Activated CD4-positive, alpha-beta T cell treated with anti-CD3 and anti-CD28 coated beads, Interleukin-2, amount 50 U/mL, for 24 hours (primary cell): ENCODE data around the gene ZSWIM9.

Experiments
- DNase-seq, 2 donors: peaks; one replicate each; pipeline ENCODE4 v3.0.0-alpha.2; 2020; ENCODE audit warnings: low read depth in 1 of 2, low spot score in 1 of 2

ZSWIM9 gene

GRCh38 chr19:48174445-48175030, 4.1 kb downstream of the ZSWIM9 start:
- no peak for DNase-seq

- no peak for DNase-seq
Observed at GRCh38 chr19:48175578-48175977, 5.1 kb downstream of the ZSWIM9 start.

GRCh38 chr19:48176226-48176625, 5.7 kb downstream of the ZSWIM9 start:
- DNase-seq = no peak

GRCh38 chr19:48181505-48181904, 11.0 kb downstream of the ZSWIM9 start:
- DNase-seq = no peak

DNA sequence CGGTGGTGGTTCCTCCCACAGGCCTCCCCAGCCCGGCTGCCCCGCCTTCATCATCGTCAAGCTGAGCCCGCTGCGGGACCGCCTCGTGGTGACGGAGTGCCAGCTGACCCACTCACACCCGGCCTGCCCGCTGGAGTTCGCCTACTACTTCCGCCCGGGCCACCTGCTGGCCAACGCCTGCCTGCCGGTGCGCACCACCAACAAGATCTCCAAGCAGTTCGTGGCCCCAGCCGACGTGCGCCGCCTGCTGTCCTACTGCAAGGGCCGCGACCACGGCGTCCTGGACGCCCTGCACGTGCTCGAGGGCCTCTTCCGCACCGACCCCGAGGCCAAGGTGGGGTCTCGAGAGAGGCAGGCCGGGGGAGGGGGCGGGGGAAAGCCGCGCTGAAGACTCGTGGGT, 12.0 kb downstream of the ZSWIM9 start:
- DNase-seq = no peak

DNA sequence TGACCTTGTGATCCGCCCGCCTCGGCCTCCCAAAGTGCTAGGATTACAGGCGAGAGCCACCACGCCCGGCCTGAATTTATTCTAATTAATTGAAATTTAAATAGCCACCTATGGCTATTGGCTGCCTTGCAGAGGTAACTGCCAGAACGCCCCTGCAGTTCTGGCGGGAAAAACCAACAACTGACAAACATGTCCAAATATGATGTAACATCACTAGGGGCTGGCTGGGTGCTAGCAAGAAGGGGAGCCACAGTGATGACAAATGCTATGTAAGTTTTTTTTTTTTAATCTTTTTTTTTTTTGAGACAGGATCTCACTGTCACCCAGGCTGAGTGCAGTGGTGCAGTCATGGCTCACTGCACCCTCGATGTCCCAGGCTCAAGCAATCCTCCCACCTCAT, 12.9 kb downstream of the ZSWIM9 start:
- no peak for DNase-seq

DNA sequence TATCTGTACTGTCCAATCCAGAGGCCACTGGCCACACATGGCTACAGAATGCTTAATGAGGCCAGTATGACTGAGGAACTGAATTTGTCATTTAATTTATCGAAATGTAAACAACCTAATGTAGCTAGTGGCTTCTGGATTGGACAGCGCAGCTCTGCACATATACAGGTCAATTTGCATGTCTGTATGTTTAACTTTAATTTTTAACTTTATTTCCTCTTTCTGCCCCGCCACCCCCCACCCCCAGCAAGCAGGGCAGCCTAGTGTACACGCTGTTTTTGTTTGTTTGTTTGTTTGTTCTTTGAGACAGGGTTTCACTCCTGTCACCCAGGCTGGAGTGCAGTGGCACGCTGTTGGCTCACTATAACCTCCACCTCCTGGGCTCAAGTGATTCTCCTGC, 15.5 kb downstream of the ZSWIM9 start:
- DNase-seq = no peak

DNA sequence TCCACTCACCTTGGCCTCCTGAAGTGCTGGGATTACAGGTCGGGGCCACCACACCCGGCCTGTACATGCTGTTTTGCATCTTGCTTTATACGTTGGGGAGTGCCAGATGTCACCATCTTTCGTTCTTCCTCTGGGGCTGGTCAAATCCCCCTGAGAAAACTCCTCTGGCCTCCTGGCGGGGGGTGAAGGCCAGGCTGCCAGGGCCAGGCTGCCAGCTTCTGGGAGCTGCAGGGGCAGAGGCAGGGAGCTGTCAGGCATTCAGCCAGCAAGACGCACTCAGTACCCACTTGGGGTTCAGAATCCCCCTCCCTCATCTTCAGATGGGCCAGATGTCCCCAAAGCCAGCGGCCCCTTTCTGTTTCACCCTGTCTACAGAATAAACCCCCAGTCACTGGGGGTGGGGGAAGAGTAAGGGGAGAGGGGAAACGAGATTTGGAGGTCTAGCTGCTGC, 16.1 kb downstream of the ZSWIM9 start:
- no peak for DNase-seq

DNA sequence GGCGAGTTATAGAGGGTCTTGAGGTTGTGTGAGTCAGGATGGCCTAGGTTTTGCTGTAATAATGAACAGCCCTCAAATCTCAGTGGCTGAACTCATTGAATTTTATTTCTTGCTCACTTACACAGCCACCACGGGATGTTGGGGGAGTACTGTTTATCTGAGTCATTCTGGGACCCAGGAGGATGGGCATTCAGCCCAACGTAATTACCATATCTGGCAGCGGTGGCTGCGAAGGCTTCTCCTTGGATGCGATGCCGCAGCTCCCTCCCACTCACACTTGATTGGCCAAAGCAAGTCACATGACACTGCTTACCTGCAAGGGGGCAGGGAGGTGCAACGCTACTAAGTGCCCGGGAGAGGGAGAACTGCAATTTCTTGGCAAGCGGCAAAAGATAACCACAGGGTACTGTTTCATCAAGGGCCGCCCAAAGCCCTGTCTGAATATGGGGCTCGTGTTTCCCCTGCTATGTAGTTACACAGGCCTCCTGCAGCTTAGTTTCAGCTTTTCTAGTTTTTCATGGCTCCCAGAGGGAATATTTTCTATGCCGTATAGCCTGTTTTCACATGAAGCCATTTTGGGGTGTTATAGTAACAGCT, 19.9 kb downstream of the ZSWIM9 start:
- DNase-seq = peak in 1 of 2 donors; percentile 15

- no peak for DNase-seq
Observed at GRCh38 chr19:48190885-48191284, 20.4 kb downstream of the ZSWIM9 start.

DNA sequence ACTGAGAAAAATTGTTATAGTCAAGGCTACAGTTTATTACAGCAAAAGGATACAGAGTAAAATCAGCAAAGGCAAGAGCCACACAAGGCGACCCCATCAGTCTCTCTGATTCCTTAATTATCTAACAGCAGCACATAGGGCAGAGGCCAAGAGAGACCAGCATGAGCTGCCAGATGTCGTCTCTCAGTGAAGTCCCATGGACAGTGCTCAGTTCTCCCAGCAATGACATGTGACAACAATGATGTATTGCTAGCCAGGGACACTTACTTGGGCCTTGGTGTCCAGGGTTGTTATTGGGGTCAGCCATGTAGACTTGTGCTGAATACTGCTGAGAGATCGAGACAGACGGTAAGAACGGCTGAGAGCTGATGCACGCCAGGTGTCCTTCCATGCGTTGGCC, 22.3 kb downstream of the ZSWIM9 start:
- DNase-seq = no peak

DNA sequence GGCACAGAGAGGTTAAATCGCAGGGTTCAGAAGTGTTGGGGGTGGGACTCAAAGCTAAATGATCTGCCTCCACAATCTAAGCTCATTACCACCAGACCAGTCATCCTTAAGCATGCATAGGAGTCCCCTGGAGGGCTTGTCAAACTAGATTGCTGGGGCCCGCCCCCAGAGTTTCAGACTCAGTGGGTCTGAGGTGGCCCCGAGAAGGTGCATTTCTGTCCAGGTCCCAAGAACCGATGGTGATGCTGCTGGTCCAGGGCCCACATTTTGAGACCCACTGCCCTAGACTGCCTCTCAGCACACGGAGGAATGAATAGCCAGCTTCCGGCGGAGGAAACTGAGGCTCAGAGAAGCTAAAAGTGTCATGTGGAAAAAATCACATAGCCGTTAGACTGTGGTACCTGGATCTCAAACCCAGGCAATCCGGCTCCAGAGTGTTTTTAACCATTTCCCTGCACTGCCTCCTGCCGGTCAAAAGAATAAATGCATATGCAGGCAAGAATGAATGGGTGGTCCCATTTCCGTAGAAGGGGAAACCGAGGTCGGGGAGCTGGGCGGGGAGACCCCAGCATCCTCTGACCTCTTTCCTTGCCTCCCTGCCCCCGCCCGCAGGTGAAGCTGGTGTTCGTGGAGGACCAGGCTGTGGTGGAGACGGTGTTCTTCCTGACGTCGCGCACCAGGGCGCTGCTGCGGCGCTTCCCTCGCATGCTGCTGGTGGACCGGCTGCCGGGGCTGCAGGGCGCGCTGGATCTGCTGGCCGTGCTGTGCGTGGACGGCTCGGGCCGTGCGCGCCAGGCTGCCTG, 23.8 kb downstream of the ZSWIM9 start:
- no peak for DNase-seq

GRCh38 chr19:48194844-48195830, 24.7 kb downstream of the ZSWIM9 start:
- no peak for DNase-seq

DNA sequence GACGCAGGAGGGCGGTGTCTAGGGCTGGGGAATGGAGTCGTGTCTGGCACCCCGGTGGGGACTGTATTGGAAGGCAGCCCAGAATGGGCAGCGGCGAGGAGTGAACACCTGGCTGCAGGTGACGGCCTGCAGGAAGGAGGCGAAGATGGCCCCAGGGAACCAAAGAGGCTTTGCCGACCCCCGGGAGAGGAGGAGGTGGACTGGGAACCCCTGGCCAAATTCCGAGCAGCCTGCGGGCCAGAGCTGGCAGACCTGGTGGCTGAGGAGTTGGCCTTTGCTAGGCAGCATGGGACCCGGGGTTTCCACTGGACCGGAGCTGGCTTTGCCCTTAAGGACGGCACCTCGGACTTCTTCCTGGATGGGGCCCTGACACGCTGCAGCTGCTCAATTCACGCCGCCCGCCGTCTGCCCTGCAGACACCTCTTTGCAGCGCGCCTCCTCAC, 25.9 kb downstream of the ZSWIM9 start:
- DNase-seq = no peak

- no peak for DNase-seq
Observed at GRCh38 chr19:48196933-48197665, 26.6 kb downstream of the ZSWIM9 start.

DNA sequence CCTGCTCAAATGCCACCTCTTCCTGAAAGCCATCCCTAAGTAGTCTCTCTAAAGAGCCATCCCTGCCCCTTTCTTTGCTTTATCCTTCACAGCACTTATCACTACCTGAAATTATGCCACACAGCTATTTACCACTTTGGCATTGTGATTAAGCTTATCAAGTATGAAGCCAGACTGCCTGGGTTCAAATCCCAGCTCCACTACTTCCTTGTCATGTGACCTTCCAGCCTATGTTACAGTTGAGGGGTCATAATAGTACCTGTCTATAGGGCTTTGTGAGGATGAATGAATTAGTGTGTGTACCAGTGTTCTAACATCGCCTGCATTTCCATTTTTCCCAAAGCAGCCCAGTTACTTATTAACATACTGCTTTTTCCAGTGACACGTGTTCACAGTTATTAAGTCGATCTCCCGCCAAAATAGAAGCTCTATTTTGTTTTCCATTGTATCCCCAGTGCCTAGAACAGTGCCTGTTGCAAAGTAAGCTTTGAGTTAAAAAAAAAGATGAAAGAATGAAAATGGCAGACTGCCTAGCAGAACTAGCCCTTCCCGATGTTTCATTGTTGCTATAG, 32.8 kb downstream of the ZSWIM9 start:
- DNase-seq = no peak

- DNase-seq = peak; percentile 79 to 89
Observed at GRCh38 chr19:48203794-48204628, 33.5 kb downstream of the ZSWIM9 start.

DNA sequence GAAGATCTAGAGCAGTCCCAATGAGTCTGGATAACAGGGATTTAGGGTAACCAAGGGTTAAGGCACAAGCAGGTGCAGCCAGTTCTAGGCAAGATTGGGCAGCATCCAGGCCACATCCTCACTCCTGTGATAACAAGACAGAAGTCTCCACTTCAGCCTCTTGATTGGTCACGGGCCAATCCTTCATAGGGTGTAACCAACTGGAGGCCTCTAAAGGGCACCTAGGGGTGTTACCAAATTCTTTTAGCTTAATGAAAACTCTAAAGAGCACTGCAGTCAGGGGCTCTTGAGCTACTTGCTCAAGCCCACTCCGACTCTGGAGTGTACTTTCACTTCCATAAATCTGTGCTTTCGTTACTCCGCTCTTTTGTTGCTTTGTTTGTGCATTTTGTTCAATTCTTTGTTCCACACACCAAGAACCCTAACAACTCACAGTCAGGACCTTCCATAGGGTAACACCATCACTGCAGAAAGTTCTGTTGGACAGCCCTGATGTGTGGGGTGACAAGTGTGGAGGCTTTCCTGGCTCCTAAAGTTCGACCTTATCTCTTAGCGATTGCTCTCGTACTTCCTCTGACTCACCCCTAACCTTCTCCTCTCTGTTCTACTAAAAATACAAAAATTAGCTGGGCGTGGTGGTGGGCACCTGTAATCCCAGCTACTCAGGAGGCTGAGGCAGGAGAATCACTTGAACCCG, 36.1 kb downstream of the ZSWIM9 start:
- no peak for DNase-seq

DNA sequence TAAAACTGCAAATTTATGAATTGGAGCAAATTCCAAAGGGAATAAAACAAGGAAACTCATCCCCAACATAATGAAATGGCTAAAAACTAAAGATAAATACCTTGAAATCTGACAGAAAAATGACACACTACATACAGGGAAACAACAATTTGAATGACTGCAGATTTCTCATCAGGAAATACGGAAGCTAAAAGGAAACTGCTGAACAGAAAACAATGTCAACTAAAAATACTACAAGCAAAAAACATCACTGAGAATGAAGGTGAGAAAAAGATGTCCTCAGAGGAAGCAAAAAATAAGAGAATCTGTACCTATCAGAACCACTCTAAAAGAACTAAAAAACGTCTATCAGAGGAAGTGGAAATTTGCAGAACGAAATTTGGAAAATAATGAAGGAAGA, 39.5 kb downstream of the ZSWIM9 start:
- no peak for DNase-seq
